Suppressor macrophage treated with lipopolysaccharide for 1 hour (primary cell): ENCODE results near the gene SLC12A4.
A peak's percentile ranks its signal among the peaks of the same experiment; 100 is the strongest.
"Not testable (repeated sequence)": the region's sequence is repeated elsewhere in the genome, so short reads cannot be mapped to it uniquely, and the experiment has no call there.

ENCODE experiments used
- DNase-seq, 3 donors: peaks; one replicate each; pipeline ENCODE4 v3.0.0-alpha.2; 2020 to 2022

The SLC12A4 gene

DNA sequence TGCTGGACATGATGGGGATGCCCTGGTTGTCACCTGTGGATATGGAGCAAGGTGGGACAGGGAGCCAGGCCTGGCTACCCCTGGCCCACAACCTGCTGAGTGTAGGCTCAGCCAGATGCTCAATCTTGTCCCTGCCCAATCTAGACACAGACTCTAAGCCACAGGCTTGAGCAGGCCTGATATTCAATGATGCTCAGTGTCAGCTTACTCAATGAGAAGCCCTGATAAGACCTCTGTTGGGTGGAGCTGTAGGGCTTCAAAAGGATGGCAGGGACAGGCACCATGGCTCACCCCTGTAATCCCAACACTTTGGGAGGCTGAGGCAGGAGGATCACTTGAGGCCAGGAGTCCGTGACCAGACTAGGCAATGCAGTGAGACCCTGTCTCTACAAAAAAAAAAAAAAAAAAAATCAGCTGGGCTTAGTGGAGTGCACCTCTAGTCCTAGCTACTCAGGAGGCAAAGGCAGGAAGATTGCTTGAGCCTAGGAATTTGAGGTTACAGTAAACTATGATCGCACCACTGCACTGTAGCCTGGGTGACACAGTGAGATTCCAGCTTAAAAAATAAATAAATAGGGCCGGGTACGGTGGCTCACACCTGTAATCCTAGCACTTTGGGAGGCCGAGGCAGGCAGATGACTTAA lies 27.9 kb downstream of the SLC12A4 start:
- DNase-seq: no peak

- no peak for DNase-seq
Observed at GRCh38 chr16:67939507-67940445, 28.7 kb downstream of the SLC12A4 start.

DNA sequence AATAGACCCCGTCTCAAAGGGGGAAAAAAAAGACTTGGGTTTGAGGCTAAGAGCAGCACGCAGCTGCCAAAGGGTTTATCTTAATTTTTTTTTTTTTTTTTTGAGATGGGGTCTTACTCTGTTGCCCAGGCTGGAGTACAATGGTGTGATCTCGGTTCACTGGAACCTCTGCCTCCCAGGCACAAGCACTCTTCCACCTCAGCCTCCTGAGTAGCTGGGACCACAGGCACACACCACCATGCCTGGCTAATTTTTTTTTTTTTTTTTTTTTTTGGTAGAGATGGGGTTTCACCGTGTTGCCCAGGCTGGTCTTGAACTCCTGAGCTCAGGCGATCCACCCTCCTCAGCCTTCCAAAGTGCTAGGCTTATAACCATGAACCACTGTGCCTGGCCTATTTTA lies 30.7 kb downstream of the SLC12A4 start:
- DNase-seq: not testable (repeated sequence)

- DNase-seq: peak; percentile 92 to 95 (median 95)
Observed at GRCh38 chr16:67936880-67937605, 31.4 kb downstream of the SLC12A4 start.

DNA sequence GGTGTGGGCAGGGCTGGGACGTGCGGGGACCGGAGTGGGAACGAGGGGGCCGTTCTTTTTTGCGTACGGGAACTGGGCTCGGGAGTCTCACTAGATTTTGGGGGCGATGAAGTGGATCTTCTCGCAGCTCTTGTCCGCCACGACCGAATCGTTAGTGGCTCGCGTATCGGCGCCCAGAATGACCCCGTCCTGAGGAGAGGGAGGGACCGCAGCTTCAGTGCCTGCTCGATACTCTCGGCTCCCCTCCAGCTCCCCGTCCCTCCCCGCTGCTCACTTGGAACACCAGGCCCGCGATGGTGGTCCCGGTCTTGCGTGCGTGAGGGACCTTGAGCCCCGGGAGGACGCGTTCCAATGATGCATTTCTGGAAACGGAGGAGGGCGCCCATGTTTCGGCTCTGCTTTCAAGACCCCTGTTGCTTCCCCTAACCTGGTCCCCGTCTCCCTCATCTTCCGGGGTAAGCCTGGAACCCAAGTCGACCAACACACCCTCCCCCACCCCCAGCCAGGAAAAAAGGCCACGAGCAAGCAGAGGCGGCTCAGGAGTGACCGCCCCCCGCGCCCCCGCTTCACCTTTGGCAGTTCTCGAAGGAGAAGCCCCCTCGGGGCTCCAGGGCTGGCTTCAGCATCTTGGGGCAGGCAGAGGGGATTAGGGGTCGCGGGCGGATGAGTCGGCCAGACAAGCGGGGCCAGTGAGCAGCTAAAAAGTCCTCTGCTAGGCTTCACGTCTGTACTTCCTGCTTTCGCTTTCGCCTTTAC lies 32.1 kb downstream of the SLC12A4 start, which contains the start of gene PSMB10:
Gene PSMB10 (minus strand): TSS at position 727 of the 756 bp plus-strand sequence. CDS start 101 bp downstream, at position 626.
- no peak for DNase-seq

DNA sequence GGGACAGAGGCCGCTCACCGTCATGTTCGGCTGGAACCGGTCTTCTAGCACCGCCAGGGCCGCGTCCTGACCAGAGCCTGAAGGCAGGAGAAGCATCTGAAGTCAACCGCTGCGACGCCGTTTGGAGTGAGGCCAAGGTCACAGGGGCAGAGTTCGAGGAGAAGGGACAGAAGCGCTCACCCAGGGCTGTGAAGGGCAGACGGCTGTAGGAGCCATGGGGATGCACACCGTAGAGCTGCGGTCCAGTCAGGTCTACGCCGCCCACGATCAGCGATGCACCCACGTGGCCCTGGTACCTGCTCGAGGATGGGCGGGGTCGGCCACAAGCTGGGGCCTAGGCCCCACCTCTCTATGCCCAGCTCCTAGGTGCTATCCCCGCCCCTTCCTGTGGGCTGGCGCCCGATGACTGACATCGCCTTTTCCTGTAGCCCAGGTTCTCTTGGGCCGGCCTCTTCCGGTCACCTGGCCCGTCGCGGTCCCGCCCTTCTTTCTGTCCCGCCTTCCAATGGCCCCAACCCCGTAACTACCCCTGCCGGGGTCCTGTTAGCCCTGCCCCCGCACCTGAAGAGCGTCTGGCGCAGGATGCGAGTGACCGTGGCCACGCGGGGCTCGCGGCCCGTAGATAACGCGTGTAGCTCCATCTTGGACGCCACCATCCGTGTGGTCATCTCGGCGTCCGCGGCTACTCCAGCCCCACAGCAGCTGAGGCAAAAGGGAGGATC lies 32.9 kb downstream of the SLC12A4 start:
- DNase-seq: peak; percentile 87 to 92 (median 87)

GRCh38 chr16:67935101-67935401 lies 33.4 kb downstream of the SLC12A4 start:
- DNase-seq: no peak

DNA sequence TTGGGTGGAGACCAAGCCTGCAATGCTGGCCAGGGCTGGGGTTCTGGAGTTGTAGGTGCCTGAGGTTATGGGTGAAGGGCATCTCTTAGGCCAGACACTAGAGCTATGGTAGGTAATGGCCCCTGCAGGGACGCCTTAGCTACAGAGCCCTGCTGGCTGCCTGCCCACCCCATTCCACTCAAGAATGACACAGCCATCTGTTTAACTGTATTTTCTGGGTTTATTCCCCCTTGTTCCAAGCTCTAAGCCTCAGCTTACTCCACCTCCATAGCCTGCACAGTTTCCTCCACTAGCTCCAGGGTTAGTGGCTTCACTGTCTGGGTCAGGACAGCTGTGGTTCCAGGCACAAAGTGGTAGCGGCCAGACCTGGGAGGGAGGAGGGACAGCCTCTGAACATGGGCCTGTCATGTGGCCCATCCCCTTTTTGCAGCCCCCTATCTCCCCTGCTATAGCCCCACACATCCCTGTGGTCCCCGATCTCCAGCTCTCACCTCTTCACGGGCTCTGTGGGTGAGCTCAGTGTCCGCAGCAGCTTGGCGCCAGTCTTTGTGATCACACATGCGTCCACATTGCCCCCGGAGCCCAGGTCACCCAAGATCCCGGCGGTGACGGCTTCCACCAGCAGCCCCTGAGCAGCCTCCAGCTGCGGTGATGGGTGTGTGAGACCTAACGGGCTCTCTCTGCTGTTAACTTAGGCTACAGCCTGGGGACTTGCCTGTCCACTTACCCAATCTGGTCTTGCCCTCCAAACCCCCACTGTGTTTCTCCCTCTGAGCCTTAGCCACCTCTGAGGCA lies 33.9 kb downstream of the SLC12A4 start:
- DNase-seq: no peak

DNA sequence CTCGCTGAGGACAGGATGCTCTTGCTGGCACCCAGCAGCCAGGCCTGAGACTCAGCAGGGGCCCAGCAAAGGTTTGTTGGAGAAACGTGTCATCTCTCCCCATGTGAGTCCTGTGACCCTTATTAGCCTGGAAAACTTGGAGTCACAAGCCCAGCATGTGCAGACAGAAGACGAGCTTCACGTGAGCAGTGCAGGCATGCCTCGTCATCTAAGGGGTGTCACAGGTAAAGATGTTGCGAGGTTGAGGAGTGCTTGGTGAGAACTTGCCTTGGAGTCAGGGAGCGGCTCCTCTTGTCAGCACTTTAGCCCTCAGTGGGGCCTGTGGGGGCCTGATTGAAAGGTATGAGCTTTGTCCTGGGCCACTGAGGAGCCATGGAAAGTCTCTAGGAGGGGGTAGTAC lies 34.6 kb downstream of the SLC12A4 start:
- no peak for DNase-seq

- DNase-seq: no peak
Observed at GRCh38 chr16:67932462-67932840, 36.0 kb downstream of the SLC12A4 start.

DNA sequence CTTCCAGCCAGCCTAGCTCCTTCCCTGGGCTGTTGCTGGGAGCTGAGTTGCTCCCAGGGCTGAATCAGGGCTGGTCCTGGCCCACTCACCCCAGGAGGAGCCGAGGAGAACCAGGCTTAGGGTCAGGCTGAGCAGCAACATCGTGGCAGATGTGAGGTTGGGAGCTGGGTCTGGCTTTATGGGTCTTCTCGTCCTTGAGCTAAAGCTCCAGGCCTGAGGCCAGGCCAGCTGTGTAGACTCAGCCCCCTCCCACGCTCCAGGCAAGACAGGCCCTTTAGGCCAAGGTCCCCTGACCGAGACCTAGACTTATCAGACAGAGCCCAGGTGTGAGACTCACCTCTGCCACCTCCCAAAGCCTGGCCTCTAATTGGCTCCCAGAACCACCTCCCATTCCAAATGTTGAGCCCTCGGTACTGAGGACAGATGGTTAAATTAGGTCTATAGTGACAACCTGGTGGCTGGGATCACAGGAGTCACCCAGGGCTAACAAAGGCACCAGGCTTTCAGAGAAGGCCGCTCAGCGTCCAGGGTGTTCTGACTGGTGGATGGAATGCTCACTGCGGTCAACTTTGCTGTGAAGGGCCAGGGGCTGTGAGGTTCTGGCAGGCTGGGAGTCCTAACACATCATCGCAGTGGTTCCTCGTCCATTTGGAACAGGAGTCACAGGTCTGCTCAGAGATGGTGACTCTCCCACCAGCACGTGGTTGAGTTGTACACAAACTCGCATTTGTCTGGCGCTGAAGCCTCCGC lies 36.5 kb downstream of the SLC12A4 start, which contains the start of gene CTRL:
Gene CTRL (minus strand): TSS at position 151 of the 750 bp plus-strand sequence. CDS start 10 bp downstream, at position 141.
- DNase-seq: no peak

GRCh38 chr16:67930678-67931211 lies 37.7 kb downstream of the SLC12A4 start:
- DNase-seq: no peak

GRCh38 chr16:67930191-67930590 lies 38.2 kb downstream of the SLC12A4 start:
- no peak for DNase-seq

DNA sequence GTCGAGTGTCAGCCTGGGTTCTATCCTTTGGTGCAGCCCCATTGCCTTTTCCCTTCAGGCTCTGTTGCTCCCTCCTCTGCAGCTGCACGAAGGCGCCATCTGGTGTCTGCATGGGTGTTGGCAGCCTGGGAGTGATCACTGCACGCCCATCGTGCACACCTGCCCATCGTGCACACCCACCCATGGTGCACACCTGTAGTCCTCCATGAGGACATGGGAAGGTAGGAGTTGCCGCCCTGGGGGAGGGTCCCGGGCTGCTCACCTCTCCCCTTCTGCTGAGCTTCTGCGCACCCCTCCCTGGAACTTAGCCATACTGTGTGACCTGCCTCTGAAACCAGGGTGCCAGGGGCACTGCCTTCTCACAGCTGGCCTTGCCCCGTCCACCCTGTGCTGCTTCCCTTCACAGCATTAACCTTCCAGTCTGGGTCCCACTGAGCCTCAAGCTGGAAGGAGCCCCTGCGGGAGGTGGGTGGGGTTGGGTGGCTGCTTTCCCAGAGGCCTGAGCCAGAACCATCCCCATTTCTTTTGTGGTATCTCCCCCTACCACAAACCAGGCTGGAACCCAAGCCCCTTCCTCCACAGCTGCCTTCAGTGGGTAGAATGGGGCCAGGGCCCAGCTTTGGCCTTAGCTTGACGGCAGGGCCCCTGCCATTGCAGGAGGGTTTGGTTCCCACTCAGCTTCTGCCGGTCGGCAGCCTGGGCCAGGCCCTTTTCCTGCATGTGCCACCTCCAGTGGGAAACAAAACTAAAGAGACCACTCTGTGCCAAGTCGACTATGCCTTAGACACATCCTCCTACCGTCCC lies 39.7 kb downstream of the SLC12A4 start:
- peak; percentile 65 to 78 (median 71) for DNase-seq

DNA sequence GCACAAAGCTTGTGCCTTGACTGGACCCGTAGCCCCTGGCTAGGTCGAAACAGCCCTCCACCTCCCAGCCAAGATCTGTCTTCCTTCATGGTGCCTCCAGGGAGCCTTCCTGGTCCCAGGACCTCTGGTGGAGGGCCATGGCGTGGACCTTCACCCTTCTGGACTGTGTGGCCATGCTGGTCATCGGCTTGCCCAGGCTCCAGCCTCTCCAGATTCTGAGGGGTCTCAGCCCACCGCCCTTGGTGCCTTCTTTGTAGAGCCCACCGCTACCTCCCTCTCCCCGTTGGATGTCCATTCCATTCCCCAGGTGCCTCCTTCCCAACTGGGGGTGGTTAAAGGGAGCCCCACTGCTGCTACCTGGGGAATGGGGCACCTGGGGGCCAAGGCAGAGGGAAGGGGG lies 40.3 kb downstream of the SLC12A4 start:
- no peak for DNase-seq

- no peak for DNase-seq
Observed at GRCh38 chr16:67927131-67927941, 41.1 kb downstream of the SLC12A4 start.

DNA sequence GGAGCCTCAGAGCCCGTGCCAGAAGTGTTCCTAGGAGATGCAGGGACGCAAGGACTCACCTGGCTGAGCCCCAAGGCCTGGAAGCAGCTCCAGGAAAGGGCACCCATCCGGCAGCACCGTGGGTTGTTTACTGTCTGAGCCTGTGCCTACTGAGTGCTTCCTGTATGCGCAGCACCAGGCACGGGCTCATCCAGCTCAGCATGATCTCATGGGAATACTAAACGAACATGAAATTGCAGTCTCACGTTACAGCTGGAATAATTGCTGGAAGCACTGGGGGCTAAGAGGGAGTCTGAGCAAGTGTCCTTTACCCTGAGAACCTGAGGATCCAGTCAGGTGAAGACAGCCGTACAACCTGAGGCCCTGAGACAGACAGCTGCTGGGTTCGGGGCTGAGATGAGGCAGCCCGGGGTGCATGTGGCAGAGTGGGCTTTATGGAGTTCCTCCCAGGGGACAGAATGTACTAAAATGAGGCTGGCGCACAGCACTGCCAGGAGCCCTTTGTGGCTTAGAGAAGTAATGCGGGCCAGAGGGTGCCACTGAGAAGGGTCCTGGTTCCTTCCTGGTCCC lies 42.2 kb downstream of the SLC12A4 start:
- DNase-seq: no peak
